ENCODE results near the gene HSP90B1.

HSP90B1 gene

GRCh38 chr12:103929046-103929783 lies 995 bp upstream of the HSP90B1 start:
- in situ Hi-C loops (cut with MboI; ENCODE audit: low sequenced_read_pairs): no loop called here

GRCh38 chr12:103929784-103930033 lies 501 bp upstream of the HSP90B1 start:
- in situ Hi-C loops (cut with MboI; ENCODE audit: low sequenced_read_pairs): no loop called here

- in situ Hi-C loops (cut with MboI; ENCODE audit: low sequenced_read_pairs): no loop called here
These were observed 851 bp downstream of the HSP90B1 start for GRCh38 chr12:103930787-103931735.

DNA sequence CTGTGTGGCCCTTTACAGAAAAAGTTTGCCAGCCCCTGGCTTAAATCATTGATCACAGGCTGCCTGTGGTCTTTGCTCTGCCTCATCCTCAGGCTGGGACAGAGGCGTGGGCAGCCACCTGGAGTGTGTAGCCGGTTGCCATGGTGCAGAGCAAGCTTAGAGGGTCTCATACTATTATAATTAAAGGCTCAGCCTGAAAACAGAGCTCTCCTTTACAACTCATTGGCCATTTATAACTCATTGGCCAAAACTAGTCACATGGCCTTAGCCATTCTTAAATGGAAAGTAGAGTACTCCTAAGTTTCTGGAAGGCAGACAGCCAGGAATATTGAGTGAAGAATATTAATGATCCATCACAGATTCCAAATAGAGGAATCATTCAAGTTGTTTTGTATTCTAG lies 3.0 kb downstream of the HSP90B1 start:
- in situ Hi-C loops (cut with MboI; ENCODE audit: low sequenced_read_pairs): no loop called here

DNA sequence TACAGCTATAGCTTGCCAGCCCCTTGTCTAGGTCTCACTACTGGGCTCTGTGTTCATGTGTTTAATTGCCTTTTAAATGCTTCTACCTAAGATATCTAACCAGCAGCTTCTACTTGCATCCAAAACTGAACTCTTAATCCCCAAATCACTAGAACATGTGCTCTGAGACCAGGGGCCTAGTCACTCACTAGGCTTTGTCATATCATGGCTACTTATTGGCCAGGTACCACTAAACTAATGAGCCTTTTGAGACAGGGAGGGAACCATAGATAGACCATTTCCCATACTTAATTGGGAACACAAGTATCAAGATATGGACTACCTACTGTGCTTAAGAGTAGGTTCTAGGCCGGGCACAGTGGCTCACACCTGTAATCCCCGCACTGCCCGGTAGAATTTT lies 6.5 kb downstream of the HSP90B1 start:
- in situ Hi-C loops (cut with MboI; ENCODE audit: low sequenced_read_pairs): no loop called here

DNA sequence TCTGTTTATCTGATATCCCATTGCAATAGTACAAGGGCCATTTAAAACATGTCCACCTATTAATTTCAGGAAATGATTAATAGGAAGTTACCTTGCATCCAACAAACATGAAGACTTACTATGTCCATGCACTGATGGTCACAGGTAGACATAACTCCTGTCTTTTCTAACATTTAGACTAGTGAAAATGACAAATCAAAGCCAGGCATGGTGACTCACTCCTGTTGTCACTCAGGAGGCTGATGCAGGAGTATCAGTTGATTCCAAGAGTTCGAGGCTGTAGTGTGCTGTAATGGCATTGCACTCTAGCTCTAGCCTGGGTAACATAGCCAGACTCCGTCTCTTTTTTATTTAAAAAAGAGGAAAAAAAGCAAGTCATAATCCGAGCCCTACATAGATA lies 14.8 kb downstream of the HSP90B1 start:
- in situ Hi-C loops (cut with MboI; ENCODE audit: low sequenced_read_pairs): no loop called here

- in situ Hi-C loops (cut with MboI; ENCODE audit: low sequenced_read_pairs): no loop called here
These were observed 17.8 kb downstream of the HSP90B1 start for GRCh38 chr12:103947871-103948555.

- in situ Hi-C loops (cut with MboI; ENCODE audit: low sequenced_read_pairs): no loop called here
These were observed 18.7 kb downstream of the HSP90B1 start for GRCh38 chr12:103948746-103949406.

- in situ Hi-C loops (cut with MboI; ENCODE audit: low sequenced_read_pairs): no loop called here
These were observed 22.3 kb downstream of the HSP90B1 start for GRCh38 chr12:103952497-103952896.

DNA sequence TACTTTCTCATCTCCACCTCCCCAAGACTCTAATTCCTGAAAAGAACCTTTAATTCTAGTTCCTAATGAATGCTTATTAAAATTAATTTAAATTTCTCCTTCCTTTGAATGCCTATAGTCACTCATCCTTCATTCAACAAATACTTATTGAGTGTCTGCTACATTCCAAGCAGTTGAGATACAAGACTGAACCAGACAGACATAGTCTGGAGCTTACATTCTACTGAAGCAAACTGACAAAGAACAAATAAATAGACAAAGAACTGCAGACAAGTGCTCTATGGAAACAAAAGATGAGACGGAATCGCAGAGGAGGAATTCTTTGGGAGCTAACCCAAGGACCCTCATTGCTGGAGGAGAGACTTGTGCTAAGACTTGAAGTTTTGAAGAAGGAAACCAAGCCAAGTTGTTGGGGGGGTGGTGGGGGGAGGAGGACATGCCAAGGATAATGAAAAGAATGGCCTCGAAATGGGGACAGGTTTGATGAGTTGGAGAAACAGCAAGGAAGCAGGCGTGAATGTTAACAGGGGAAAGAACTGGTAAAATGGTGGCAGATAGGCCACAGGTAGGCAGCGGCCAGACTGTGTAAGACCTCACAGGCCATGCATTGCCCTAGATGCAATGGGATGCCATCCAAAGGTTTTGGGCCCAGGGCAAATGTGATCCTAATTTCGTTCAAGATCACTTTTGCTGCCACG lies 25.8 kb downstream of the HSP90B1 start:
- in situ Hi-C loops (cut with MboI; ENCODE audit: low sequenced_read_pairs): no loop called here

DNA sequence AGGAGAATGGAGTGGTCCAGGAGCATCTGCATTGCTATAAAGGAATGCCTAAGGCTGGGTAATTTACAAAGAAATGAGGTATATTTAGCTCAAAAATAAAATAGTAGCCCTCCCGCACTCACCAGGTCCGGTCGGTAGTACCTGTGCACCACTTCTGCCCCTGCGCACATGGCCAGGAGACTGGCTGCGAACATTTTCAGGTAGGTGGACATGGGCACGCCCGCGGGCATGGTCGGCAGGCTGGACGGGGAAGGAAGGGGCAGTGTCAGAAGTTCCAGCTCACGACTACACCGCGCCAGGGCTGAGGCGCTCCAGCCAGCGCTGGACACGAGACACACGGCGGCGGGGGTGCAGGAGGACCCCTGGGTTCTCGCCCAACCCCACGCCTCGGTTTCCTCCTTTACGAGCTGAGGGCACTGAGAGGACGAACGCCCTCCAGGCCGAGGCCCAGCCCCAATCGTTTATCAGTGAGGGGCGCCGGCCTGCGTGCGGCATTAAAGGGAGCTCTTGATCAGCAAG lies 26.4 kb downstream of the HSP90B1 start:
- in situ Hi-C loops (cut with MboI; ENCODE audit: low sequenced_read_pairs): no loop called here

DNA sequence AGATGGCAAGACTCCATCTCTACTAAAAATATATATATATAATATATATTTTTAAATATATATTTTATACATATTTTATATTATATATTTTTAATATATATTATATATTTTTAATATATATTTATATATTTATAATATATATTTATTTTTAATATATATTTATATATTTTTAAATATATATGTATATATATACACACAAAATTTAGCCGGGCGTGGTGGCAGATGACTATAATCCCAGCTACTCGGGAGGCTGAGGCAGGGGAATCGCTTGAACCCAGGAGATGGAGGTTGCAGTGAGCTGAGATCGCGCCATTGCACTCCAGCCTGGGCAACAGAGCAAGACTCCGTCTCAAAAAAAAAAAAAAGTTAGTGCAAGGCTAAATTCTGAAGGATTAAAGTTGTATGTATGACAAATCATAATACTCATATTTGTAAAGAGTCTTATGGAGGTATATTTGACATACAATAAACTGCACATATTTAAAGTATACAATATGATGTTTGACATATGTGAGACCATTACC lies 27.7 kb downstream of the HSP90B1 start:
- in situ Hi-C loops (cut with MboI; ENCODE audit: low sequenced_read_pairs): no loop called here

- in situ Hi-C loops (cut with MboI; ENCODE audit: low sequenced_read_pairs): no loop called here
These were observed 28.4 kb downstream of the HSP90B1 start for GRCh38 chr12:103958621-103959020.

- in situ Hi-C loops (cut with MboI; ENCODE audit: low sequenced_read_pairs): no loop called here
These were observed 30.5 kb downstream of the HSP90B1 start for GRCh38 chr12:103960616-103961227.

- in situ Hi-C loops (cut with MboI; ENCODE audit: low sequenced_read_pairs): no loop called here
These were observed 32.3 kb downstream of the HSP90B1 start for GRCh38 chr12:103962493-103962892.

DNA sequence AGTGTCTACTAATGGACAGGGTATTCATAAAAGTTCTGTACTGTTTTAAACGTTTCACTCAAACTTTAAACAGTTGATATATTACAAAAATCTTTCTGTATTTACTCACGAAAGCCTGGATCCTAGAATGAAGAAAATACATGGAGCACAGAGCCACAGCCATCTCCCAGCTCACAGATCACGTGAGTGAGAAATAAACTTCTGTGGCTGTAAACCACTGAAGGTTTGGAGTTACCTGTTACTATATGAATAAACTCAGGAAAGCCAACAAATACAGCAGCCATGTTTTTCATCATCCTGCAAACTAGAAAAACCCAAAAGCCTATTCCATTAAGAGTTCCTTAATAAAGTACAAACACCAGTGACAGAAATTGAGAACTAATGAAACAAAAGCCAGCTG lies 34.6 kb downstream of the HSP90B1 start:
- in situ Hi-C loops (cut with MboI; ENCODE audit: low sequenced_read_pairs): no loop called here

DNA sequence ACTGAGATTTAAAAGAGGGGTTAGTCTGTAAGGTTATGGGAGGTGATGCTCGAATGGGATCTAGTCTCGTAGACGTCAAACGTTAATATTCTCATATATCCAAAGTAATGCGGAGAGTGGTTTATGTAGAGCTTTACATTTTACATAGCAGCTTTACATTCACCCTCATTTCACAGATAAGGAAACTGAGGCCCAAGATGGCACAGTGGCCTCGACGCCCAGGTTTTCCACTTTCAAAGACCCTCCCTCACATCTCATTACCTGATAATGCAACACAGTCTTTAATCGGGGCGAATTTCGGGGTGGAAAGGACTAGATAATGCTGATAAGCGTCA lies 35.0 kb downstream of the HSP90B1 start:
- in situ Hi-C loops (cut with MboI; ENCODE audit: low sequenced_read_pairs): no loop called here

- in situ Hi-C loops (cut with MboI; ENCODE audit: low sequenced_read_pairs): no loop called here
These were observed 35.6 kb downstream of the HSP90B1 start, which contains the start of gene TDG for GRCh38 chr12:103965590-103966504. TDG (plus strand) TSS chr12:103965872; CDS start chr12:103966038, 166 bp downstream.

DNA sequence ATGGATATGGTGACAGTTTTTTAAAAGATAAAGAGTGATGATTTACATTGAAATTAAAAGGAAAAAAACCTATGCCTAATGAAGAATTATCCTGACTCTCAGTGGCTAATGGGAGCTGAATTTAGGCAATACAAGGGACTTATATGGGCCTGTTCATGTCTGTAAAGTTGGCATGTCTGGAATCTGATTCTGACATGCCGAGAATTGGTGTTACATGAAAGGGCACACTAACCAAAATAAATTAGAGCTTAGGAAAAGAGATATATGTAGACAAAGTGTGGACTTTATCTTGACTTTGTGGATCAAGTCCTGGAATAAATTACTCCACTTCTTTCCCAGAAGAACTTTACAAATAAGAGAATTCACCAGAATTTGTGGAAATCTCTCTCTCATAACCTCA lies 36.5 kb downstream of the HSP90B1 start:
- in situ Hi-C loops (cut with MboI; ENCODE audit: low sequenced_read_pairs): no loop called here

All from hTERT RPE-1 (cell line).